H9 (cell line): ENCODE results near the gene SLC4A5. TPM values are rescaled to one million over a fixed set of nuclear protein-coding genes. Genes with fewer than 3 reads are reported as not detected.

Experiments
- DNase-seq: peaks from one replicate; pipeline ENCODE4 v3.0.0-alpha.2; 2017
- H2AFZ ChIP-seq: one replicate; pipeline ENCODE4 v1.6.1; 2013; ENCODE audit warnings: mild to moderate bottlenecking, low read length, control low read depth, moderate library complexity
- H2AK5ac ChIP-seq: 2 replicates; pipeline ENCODE4 v1.6.1; 2013; ENCODE audit warnings: low read length, control low read depth, mixed read lengths; ENCODE audit not compliant: insufficient read length
- H2BK120ac ChIP-seq: one replicate; pipeline ENCODE4 v1.6.1; 2013; ENCODE audit warnings: low read depth, mild to moderate bottlenecking, low read length, control low read depth, inconsistent platforms; ENCODE audit not compliant: poor library complexity, severe bottlenecking
- H2BK12ac ChIP-seq: 2 replicates; pipeline ENCODE4 v1.6.1; 2013; ENCODE audit warnings: low read length, control low read depth, mixed read lengths, low read depth; ENCODE audit not compliant: insufficient read length
- H2BK15ac ChIP-seq: 2 replicates; pipeline ENCODE4 v1.6.1; 2013; ENCODE audit warnings: low read depth, low read length, control low read depth
- H2BK20ac ChIP-seq: one replicate; pipeline ENCODE4 v1.6.1; 2013; ENCODE audit warnings: low read depth, mild to moderate bottlenecking, low read length, control low read depth, inconsistent platforms; ENCODE audit not compliant: poor library complexity, severe bottlenecking
- H2BK5ac ChIP-seq: 2 replicates; pipeline ENCODE4 v1.6.1; 2013; ENCODE audit warnings: low read length, control low read depth, mixed read lengths; ENCODE audit not compliant: insufficient read length
- H3K14ac ChIP-seq: 2 replicates; pipeline ENCODE4 v1.6.1; 2013; ENCODE audit warnings: low read length, control low read depth; ENCODE audit not compliant: insufficient read depth
- H3K18ac ChIP-seq: 2 replicates; pipeline ENCODE4 v1.6.1; 2013; ENCODE audit warnings: low read depth, mild to moderate bottlenecking, mixed read lengths, low read length, control low read depth; ENCODE audit not compliant: insufficient read length
- H3K23ac ChIP-seq: 2 replicates; pipeline ENCODE4 v1.6.1; 2013; ENCODE audit warnings: low read length, control low read depth, mixed read lengths, low read depth; ENCODE audit not compliant: insufficient read length
- H3K23me2 ChIP-seq: 2 replicates; pipeline ENCODE4 v1.6.1; 2013; ENCODE audit warnings: low read depth, mild to moderate bottlenecking, mixed read lengths, low read length, control low read depth; ENCODE audit not compliant: insufficient read length, poor library complexity, severe bottlenecking
- H3K27ac ChIP-seq: 2 replicates; pipeline ENCODE4 v1.5.1; 2013; ENCODE audit warnings: low read length, control low read depth, mixed read lengths, low read depth; ENCODE audit not compliant: insufficient read length
- H3K27me3 ChIP-seq: 2 replicates; pipeline ENCODE4 v1.6.1; 2013; ENCODE audit warnings: low read length, control low read depth, inconsistent platforms; ENCODE audit not compliant: insufficient read depth
- H3K4ac ChIP-seq: 2 replicates; pipeline ENCODE4 v1.6.1; 2013; ENCODE audit warnings: low read depth, mild to moderate bottlenecking, control low read depth, inconsistent platforms, low read length, moderate library complexity
- H3K4me1 ChIP-seq: 2 replicates; pipeline ENCODE4 v1.6.1; 2013; ENCODE audit warnings: low read length, control low read depth, inconsistent platforms; ENCODE audit not compliant: insufficient read depth
- H3K4me2 ChIP-seq: 2 replicates; pipeline ENCODE4 v1.6.1; 2013; ENCODE audit warnings: low read length, control low read depth, mixed read lengths; ENCODE audit not compliant: insufficient read length, insufficient read depth
- H3K56ac ChIP-seq: 2 replicates; pipeline ENCODE4 v1.6.1; 2013; ENCODE audit warnings: low read depth, mild to moderate bottlenecking, mixed read lengths, low read length, control low read depth; ENCODE audit not compliant: insufficient read length
- H3K79me1 ChIP-seq: 2 replicates; pipeline ENCODE4 v1.6.1; 2013; ENCODE audit warnings: low read depth, mild to moderate bottlenecking, moderate library complexity, low read length, control low read depth, inconsistent platforms; ENCODE audit not compliant: insufficient read depth, poor library complexity, severe bottlenecking
- H3K79me2 ChIP-seq: 2 replicates; pipeline ENCODE4 v1.6.1; 2013; ENCODE audit warnings: low read length, control low read depth, inconsistent platforms; ENCODE audit not compliant: insufficient read depth
- H3K9ac ChIP-seq: 2 replicates; pipeline ENCODE4 v1.6.1; 2013; ENCODE audit warnings: low read length, control low read depth, mixed read lengths; ENCODE audit not compliant: insufficient read length; ENCODE audit errors: extremely low read depth
- H3K9me3 ChIP-seq: one replicate; pipeline ENCODE4 v1.6.1; 2013; ENCODE audit warnings: low read depth, low read length, inconsistent platforms; ENCODE audit not compliant: control insufficient read depth
- H3T11ph ChIP-seq: one replicate; pipeline ENCODE4 v1.6.1; 2013; ENCODE audit warnings: mild to moderate bottlenecking, low read length, control low read depth, inconsistent platforms
- H4K20me1 ChIP-seq: one replicate; pipeline ENCODE4 v1.6.1; 2013; ENCODE audit not compliant: control insufficient read depth, insufficient read length, insufficient read depth
- H4K5ac ChIP-seq: 2 replicates; pipeline ENCODE4 v1.6.1; 2013; ENCODE audit warnings: low read depth, mild to moderate bottlenecking, mixed read lengths, low read length, control low read depth; ENCODE audit not compliant: insufficient read length
- H4K8ac ChIP-seq: replicated peaks from 2 replicates; pipeline ENCODE4 v1.6.1; 2013; ENCODE audit warnings: low read length, control low read depth, mixed read lengths, low read depth; ENCODE audit not compliant: insufficient read length
- H4K91ac ChIP-seq: 2 replicates; pipeline ENCODE4 v1.6.1; 2013; ENCODE audit warnings: low read depth, mild to moderate bottlenecking, moderate library complexity, mixed read lengths, low read length, control low read depth; ENCODE audit not compliant: insufficient read length
- H3K27ac Mint-ChIP-seq, 3 experiments: 2 replicates in 2 of 3; 3 replicates in 1 of 3; pipeline ENCODE4 v1.8.0; 2020 to 2021; ENCODE audit warnings: mixed read lengths in 3 of 3, mild to moderate bottlenecking in 1 of 3, moderate library complexity in 1 of 3
- H3K27me3 Mint-ChIP-seq: 2 replicates; pipeline ENCODE4 v1.8.0; 2021; ENCODE audit warnings: low read depth, mild to moderate bottlenecking, moderate library complexity, mixed read lengths
- H3K36me3 Mint-ChIP-seq, 3 experiments: 2 replicates in 2 of 3; 3 replicates in 1 of 3; pipeline ENCODE4 v1.8.0; 2020 to 2021; ENCODE audit warnings: low read depth in 3 of 3, mixed read lengths in 3 of 3; ENCODE audit not compliant: insufficient read depth in 1 of 3
- H3K4me1 Mint-ChIP-seq, 2 experiments: 2 replicates each; pipeline ENCODE4 v1.8.0; 2020; ENCODE audit warnings: mixed read lengths in 2 of 2
- H3K4me3 Mint-ChIP-seq, 2 experiments: 2 replicates in 1 of 2; 3 replicates in 1 of 2; pipeline ENCODE4 v1.8.0; 2020 to 2021; ENCODE audit warnings: mild to moderate bottlenecking in 2 of 2, mixed read lengths in 2 of 2, moderate library complexity in 1 of 2
- H3K9me3 Mint-ChIP-seq, 2 experiments: 2 replicates in 1 of 2; 3 replicates in 1 of 2; pipeline ENCODE4 v1.8.0; 2020; ENCODE audit warnings: mild to moderate bottlenecking in 2 of 2, mixed read lengths in 2 of 2, moderate library complexity in 1 of 2
- WGBS: extraction: QIAGEN DNeasy Blood & Tissue Kit; methylation state at CpG from one replicate; pipeline ENCODE4 v1.1.7; 2013; ENCODE audit warnings: missing lambda C conversion rate, low lambda C conversion rate, mixed read lengths; ENCODE audit not compliant: insufficient read length; ENCODE audit errors: extremely low coverage; 5-methylcytosine and 5-hydroxymethylcytosine counted together
- total RNA-seq: library from RNA; stranded (reverse); gene quantifications from 2 replicates; pipeline ENCODE4 v1.2.1, GENCODE V29; 2021
- TF ChIP-seq, protein P1 (sequence below): fragments of 200-600 bp; sonication (generic); conservative IDR thresholded peaks from 3 replicates; pipeline ENCODE4 v1.8.0; 2021; ENCODE audit warnings: antibody characterized with exemption, mild to moderate bottlenecking

Gene SLC4A5
- total RNA-seq, 1 experiment from 2014 or later, result 0.50 TPM

DNA sequence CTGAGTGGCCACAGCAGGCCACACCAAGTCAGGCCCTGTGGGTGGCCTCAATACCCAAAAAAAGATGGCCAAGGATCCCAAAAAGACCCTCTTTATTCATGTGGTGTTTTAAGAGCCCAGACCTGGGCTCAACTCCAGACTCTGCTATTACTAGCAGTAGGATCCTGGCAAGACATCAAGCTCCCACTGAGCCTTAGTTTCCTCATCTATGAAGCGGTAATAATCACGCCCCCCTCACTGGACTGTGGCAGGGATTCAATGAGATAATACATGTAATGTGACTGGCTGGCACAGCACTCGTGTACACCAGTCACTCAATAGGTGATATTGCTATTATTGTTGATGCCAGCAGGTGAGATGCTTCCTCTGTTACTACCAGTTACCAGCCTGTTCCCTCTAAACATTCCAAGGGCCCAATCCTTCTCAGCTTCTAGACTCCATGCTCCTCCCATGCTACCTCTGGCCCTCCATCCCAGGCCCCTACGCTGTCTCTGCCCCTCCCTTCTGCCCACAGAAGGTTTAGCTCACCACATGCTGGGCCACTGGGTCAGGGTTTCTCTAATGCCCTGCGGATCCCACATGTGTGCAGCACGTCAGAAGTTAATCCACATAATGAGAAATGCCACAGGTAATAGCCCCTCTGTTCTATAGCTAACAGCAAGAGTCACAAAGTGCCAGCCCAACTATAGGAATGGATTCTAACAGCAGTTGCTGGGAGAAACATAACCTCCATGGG lies 51.2 kb downstream of the SLC4A5 start:
- no peak overlapping the region for H2BK20ac ChIP-seq
- no peak overlapping the region for H3K4ac ChIP-seq
- no peaks in the 10 kb centered on the region; the same call in 1 of the 2 replicates for H3K27me3 Mint-ChIP-seq
- H3T11ph ChIP-seq, result no peak overlapping the region
- H3K9me3 ChIP-seq, result no peaks in the 10 kb centered on the region
- DNase-seq, result no peak
- H3K36me3 Mint-ChIP-seq, result no peaks in the 10 kb centered on the region
- H4K5ac ChIP-seq, result no peak overlapping the region
- no peaks in the 10 kb centered on the region for H3K23me2 ChIP-seq
- H3K9ac ChIP-seq, result no peak overlapping the region
- no CpG with 5 or more reads among the region's 6 CpGs for WGBS
- H3K18ac ChIP-seq, result no peak overlapping the region
- H4K8ac ChIP-seq, result no peak overlapping the region
- no peak overlapping the region for H3K14ac ChIP-seq
- H2AFZ ChIP-seq, result no peak overlapping the region
- no peak overlapping the region; a peak in 1 of 5 replicates for H3K4me3 Mint-ChIP-seq
- no peaks in the 10 kb centered on the region; a peak in 2 of 4 replicates for H3K4me1 Mint-ChIP-seq
- no peak overlapping the region for H3K23ac ChIP-seq
- no peaks in the 10 kb centered on the region for H3K4me1 ChIP-seq
- no peak overlapping the region for H3K4me2 ChIP-seq
- H2BK120ac ChIP-seq, result no peak overlapping the region
- H3K79me2 ChIP-seq, result no peaks in the 10 kb centered on the region
- no peaks in the 10 kb centered on the region for H4K20me1 ChIP-seq
- no peak overlapping the region for H2BK15ac ChIP-seq
- no peak overlapping the region for H2BK12ac ChIP-seq
- H3K79me1 ChIP-seq, result no peaks in the 10 kb centered on the region
- H2AK5ac ChIP-seq, result no peak overlapping the region
- H3K56ac ChIP-seq, result no peak overlapping the region
- no peak overlapping the region for H3K27ac Mint-ChIP-seq
- no peak overlapping the region for H2BK5ac ChIP-seq
- H3K27me3 ChIP-seq, result no peaks in the 10 kb centered on the region
- H3K27ac ChIP-seq, result no peak overlapping the region
- TF ChIP-seq, protein P1, sequence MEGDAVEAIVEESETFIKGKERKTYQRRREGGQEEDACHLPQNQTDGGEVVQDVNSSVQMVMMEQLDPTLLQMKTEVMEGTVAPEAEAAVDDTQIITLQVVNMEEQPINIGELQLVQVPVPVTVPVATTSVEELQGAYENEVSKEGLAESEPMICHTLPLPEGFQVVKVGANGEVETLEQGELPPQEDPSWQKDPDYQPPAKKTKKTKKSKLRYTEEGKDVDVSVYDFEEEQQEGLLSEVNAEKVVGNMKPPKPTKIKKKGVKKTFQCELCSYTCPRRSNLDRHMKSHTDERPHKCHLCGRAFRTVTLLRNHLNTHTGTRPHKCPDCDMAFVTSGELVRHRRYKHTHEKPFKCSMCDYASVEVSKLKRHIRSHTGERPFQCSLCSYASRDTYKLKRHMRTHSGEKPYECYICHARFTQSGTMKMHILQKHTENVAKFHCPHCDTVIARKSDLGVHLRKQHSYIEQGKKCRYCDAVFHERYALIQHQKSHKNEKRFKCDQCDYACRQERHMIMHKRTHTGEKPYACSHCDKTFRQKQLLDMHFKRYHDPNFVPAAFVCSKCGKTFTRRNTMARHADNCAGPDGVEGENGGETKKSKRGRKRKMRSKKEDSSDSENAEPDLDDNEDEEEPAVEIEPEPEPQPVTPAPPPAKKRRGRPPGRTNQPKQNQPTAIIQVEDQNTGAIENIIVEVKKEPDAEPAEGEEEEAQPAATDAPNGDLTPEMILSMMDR, result no peak
- no peaks in the 10 kb centered on the region for H3K9me3 Mint-ChIP-seq
- no peak overlapping the region for H4K91ac ChIP-seq
